Measurements from ENCODE around the gene RNGTT. TPM values are rescaled to one million over a fixed set of nuclear protein-coding genes. Genes with fewer than 3 reads are reported as not detected.

The RNGTT gene
- total and polyA plus RNA-seq, 2 donors = 11.2 to 23.2 TPM

GRCh38 chr6:88823998-88824397 is 139.4 kb downstream of the RNGTT start:
- 97% methylated on average over 2 of the region's 2 CpGs for WGBS
- Histone ChIP-seq H3K9me3 (ENCODE audit: control insufficient read depth in 2 of 2, insufficient read depth in 1 of 2, low read length in 1 of 2) (no peaks in the 10 kb centered on the region), H3K27me3 (ENCODE audit: control insufficient read depth in 2 of 2, insufficient read depth in 1 of 2, low read length in 1 of 2) (no peaks in the 10 kb centered on the region)

GRCh38 chr6:88815491-88815890 is 147.9 kb downstream of the RNGTT start:
- Histone ChIP-seq H3K4me3 (ENCODE audit: low read length in 2 of 2) (no peak overlapping the region), H3K27me3 (ENCODE audit: control insufficient read depth in 2 of 2, insufficient read depth in 1 of 2, low read length in 1 of 2) (no peaks in the 10 kb centered on the region), H3K27ac (ENCODE audit: low read depth in 1 of 2, low read length in 1 of 2) (no peak overlapping the region), H3K36me3 (ENCODE audit: control insufficient read depth in 2 of 2, insufficient read depth in 2 of 2, low read length in 1 of 2) (peaks cover 0 to 3% of the 10 kb centered on the region in 2 donors), H3K4me1 (ENCODE audit: control insufficient read depth in 2 of 2, insufficient read depth in 2 of 2, low read length in 2 of 2) (no peaks in the 10 kb centered on the region), H3K9me3 (ENCODE audit: control insufficient read depth in 2 of 2, insufficient read depth in 1 of 2, low read length in 1 of 2) (no peaks in the 10 kb centered on the region)
- WGBS = 96% methylated on average over 5 of the region's 5 CpGs
- no peak for DNase-seq (ENCODE audit: low read depth in 6 of 9, low spot score in 9 of 9)

More at GRCh38 chr6:88823998-88824397, 139.4 kb downstream of the RNGTT start:
- no peaks in the 10 kb centered on the region for H3K4me1 ChIP-seq (ENCODE audit: control insufficient read depth in 2 of 2, insufficient read depth in 2 of 2, low read length in 2 of 2)
- H3K27ac ChIP-seq (ENCODE audit: low read depth in 1 of 2, low read length in 1 of 2) = no peak overlapping the region
- DNase-seq (ENCODE audit: low read depth in 6 of 9, low spot score in 9 of 9) = no peak
- H3K4me3 ChIP-seq (ENCODE audit: low read length in 2 of 2) = no peak overlapping the region
- peaks cover 0 to 5% of the 10 kb centered on the region in 2 donors for H3K36me3 ChIP-seq (ENCODE audit: control insufficient read depth in 2 of 2, insufficient read depth in 2 of 2, low read length in 1 of 2)

GRCh38 chr6:88814909-88815308 is 148.5 kb downstream of the RNGTT start:
- 98% methylated on average over 1 of the region's 1 CpG for WGBS
- Histone ChIP-seq H3K36me3 (ENCODE audit: control insufficient read depth in 2 of 2, insufficient read depth in 2 of 2, low read length in 1 of 2) (peaks cover 0 to 3% of the 10 kb centered on the region in 2 donors), H3K4me3 (ENCODE audit: low read length in 2 of 2) (no peak overlapping the region), H3K4me1 (ENCODE audit: control insufficient read depth in 2 of 2, insufficient read depth in 2 of 2, low read length in 2 of 2) (no peaks in the 10 kb centered on the region), H3K9me3 (ENCODE audit: control insufficient read depth in 2 of 2, insufficient read depth in 1 of 2, low read length in 1 of 2) (no peaks in the 10 kb centered on the region), H3K27me3 (ENCODE audit: control insufficient read depth in 2 of 2, insufficient read depth in 1 of 2, low read length in 1 of 2) (no peaks in the 10 kb centered on the region), H3K27ac (ENCODE audit: low read depth in 1 of 2, low read length in 1 of 2) (no peak overlapping the region)
- no peak for DNase-seq (ENCODE audit: low read depth in 6 of 9, low spot score in 9 of 9)

GRCh38 chr6:88813045-88813444 is 150.4 kb downstream of the RNGTT start:
- no peaks in the 10 kb centered on the region for H3K4me1 ChIP-seq (ENCODE audit: control insufficient read depth in 2 of 2, insufficient read depth in 2 of 2, low read length in 2 of 2)
- no peak overlapping the region for H3K27ac ChIP-seq (ENCODE audit: low read depth in 1 of 2, low read length in 1 of 2)
- H3K9me3 ChIP-seq (ENCODE audit: control insufficient read depth in 2 of 2, insufficient read depth in 1 of 2, low read length in 1 of 2) = peaks cover 0 to 4% of the 10 kb centered on the region in 2 donors
- WGBS = 95% methylated on average over 5 of the region's 5 CpGs
- DNase-seq (ENCODE audit: low read depth in 6 of 9, low spot score in 9 of 9) = peak in 1 of 9 donors; percentile 4
- H3K27me3 ChIP-seq (ENCODE audit: control insufficient read depth in 2 of 2, insufficient read depth in 1 of 2, low read length in 1 of 2) = no peaks in the 10 kb centered on the region
- no peak overlapping the region for H3K4me3 ChIP-seq (ENCODE audit: low read length in 2 of 2)
- peaks cover 0 to 3% of the 10 kb centered on the region in 2 donors for H3K36me3 ChIP-seq (ENCODE audit: control insufficient read depth in 2 of 2, insufficient read depth in 2 of 2, low read length in 1 of 2)

GRCh38 chr6:88810701-88811100 is 152.7 kb downstream of the RNGTT start:
- Histone ChIP-seq H3K36me3 (ENCODE audit: control insufficient read depth in 2 of 2, insufficient read depth in 2 of 2, low read length in 1 of 2) (no peaks in the 10 kb centered on the region), H3K4me3 (ENCODE audit: low read length in 2 of 2) (no peak overlapping the region), H3K4me1 (ENCODE audit: control insufficient read depth in 2 of 2, insufficient read depth in 2 of 2, low read length in 2 of 2) (no peaks in the 10 kb centered on the region), H3K27me3 (ENCODE audit: control insufficient read depth in 2 of 2, insufficient read depth in 1 of 2, low read length in 1 of 2) (no peaks in the 10 kb centered on the region), H3K27ac (ENCODE audit: low read depth in 1 of 2, low read length in 1 of 2) (no peak overlapping the region), H3K9me3 (ENCODE audit: control insufficient read depth in 2 of 2, insufficient read depth in 1 of 2, low read length in 1 of 2) (peaks cover 0 to 4% of the 10 kb centered on the region in 2 donors)
- 95% methylated on average over 1 of the region's 1 CpG for WGBS
- no peak for DNase-seq (ENCODE audit: low read depth in 6 of 9, low spot score in 9 of 9)

- no peak for DNase-seq (ENCODE audit: low read depth in 6 of 9, low spot score in 9 of 9)
- H3K9me3 ChIP-seq (ENCODE audit: control insufficient read depth in 2 of 2, insufficient read depth in 1 of 2, low read length in 1 of 2) = peaks cover 0 to 4% of the 10 kb centered on the region in 2 donors
- no peaks in the 10 kb centered on the region for H3K27me3 ChIP-seq (ENCODE audit: control insufficient read depth in 2 of 2, insufficient read depth in 1 of 2, low read length in 1 of 2)
- H3K27ac ChIP-seq (ENCODE audit: low read depth in 1 of 2, low read length in 1 of 2) = no peak overlapping the region
- H3K4me3 ChIP-seq (ENCODE audit: low read length in 2 of 2) = no peak overlapping the region
- H3K36me3 ChIP-seq (ENCODE audit: control insufficient read depth in 2 of 2, insufficient read depth in 2 of 2, low read length in 1 of 2) = no peaks in the 10 kb centered on the region
- 94% methylated on average over 5 of the region's 5 CpGs for WGBS
- no peaks in the 10 kb centered on the region for H3K4me1 ChIP-seq (ENCODE audit: control insufficient read depth in 2 of 2, insufficient read depth in 2 of 2, low read length in 2 of 2)
Observed at GRCh38 chr6:88810089-88810488, 153.3 kb downstream of the RNGTT start.

GRCh38 chr6:88808381-88808780 is 155.0 kb downstream of the RNGTT start:
- H3K27me3 ChIP-seq (ENCODE audit: control insufficient read depth in 2 of 2, insufficient read depth in 1 of 2, low read length in 1 of 2) = no peaks in the 10 kb centered on the region
- DNase-seq (ENCODE audit: low read depth in 6 of 9, low spot score in 9 of 9) = no peak
- no peaks in the 10 kb centered on the region for H3K36me3 ChIP-seq (ENCODE audit: control insufficient read depth in 2 of 2, insufficient read depth in 2 of 2, low read length in 1 of 2)
- no peaks in the 10 kb centered on the region for H3K4me1 ChIP-seq (ENCODE audit: control insufficient read depth in 2 of 2, insufficient read depth in 2 of 2, low read length in 2 of 2)
- H3K9me3 ChIP-seq (ENCODE audit: control insufficient read depth in 2 of 2, insufficient read depth in 1 of 2, low read length in 1 of 2) = peaks cover 0 to 4% of the 10 kb centered on the region in 2 donors
- H3K4me3 ChIP-seq (ENCODE audit: low read length in 2 of 2) = no peak overlapping the region
- H3K27ac ChIP-seq (ENCODE audit: low read depth in 1 of 2, low read length in 1 of 2) = no peak overlapping the region

- DNase-seq (ENCODE audit: low read depth in 6 of 9, low spot score in 9 of 9) = no peak
- no peaks in the 10 kb centered on the region for H3K4me1 ChIP-seq (ENCODE audit: control insufficient read depth in 2 of 2, insufficient read depth in 2 of 2, low read length in 2 of 2)
- WGBS = 97% methylated on average over 1 of the region's 1 CpG
- no peaks in the 10 kb centered on the region for H3K27me3 ChIP-seq (ENCODE audit: control insufficient read depth in 2 of 2, insufficient read depth in 1 of 2, low read length in 1 of 2)
- no peak overlapping the region for H3K4me3 ChIP-seq (ENCODE audit: low read length in 2 of 2)
- peaks cover 0 to 4% of the 10 kb centered on the region in 2 donors for H3K9me3 ChIP-seq (ENCODE audit: control insufficient read depth in 2 of 2, insufficient read depth in 1 of 2, low read length in 1 of 2)
- H3K27ac ChIP-seq (ENCODE audit: low read depth in 1 of 2, low read length in 1 of 2) = no peak overlapping the region
- H3K36me3 ChIP-seq (ENCODE audit: control insufficient read depth in 2 of 2, insufficient read depth in 2 of 2, low read length in 1 of 2) = no peaks in the 10 kb centered on the region
Observed at GRCh38 chr6:88807622-88808021, 155.8 kb downstream of the RNGTT start.

GRCh38 chr6:88806728-88807127 is 156.7 kb downstream of the RNGTT start:
- H3K36me3 ChIP-seq (ENCODE audit: control insufficient read depth in 2 of 2, insufficient read depth in 2 of 2, low read length in 1 of 2) = no peaks in the 10 kb centered on the region
- H3K9me3 ChIP-seq (ENCODE audit: control insufficient read depth in 2 of 2, insufficient read depth in 1 of 2, low read length in 1 of 2) = peaks cover 0 to 4% of the 10 kb centered on the region in 2 donors
- H3K27ac ChIP-seq (ENCODE audit: low read depth in 1 of 2, low read length in 1 of 2) = no peak overlapping the region
- no peak overlapping the region for H3K4me3 ChIP-seq (ENCODE audit: low read length in 2 of 2)
- no peaks in the 10 kb centered on the region for H3K27me3 ChIP-seq (ENCODE audit: control insufficient read depth in 2 of 2, insufficient read depth in 1 of 2, low read length in 1 of 2)
- no peak for DNase-seq (ENCODE audit: low read depth in 6 of 9, low spot score in 9 of 9)
- WGBS = 99% methylated on average over 4 of the region's 4 CpGs
- H3K4me1 ChIP-seq (ENCODE audit: control insufficient read depth in 2 of 2, insufficient read depth in 2 of 2, low read length in 2 of 2) = no peaks in the 10 kb centered on the region

- Histone ChIP-seq H3K9me3 (ENCODE audit: control insufficient read depth in 2 of 2, insufficient read depth in 1 of 2, low read length in 1 of 2) (peaks cover 0 to 4% of the 10 kb centered on the region in 2 donors), H3K27me3 (ENCODE audit: control insufficient read depth in 2 of 2, insufficient read depth in 1 of 2, low read length in 1 of 2) (no peaks in the 10 kb centered on the region), H3K4me1 (ENCODE audit: control insufficient read depth in 2 of 2, insufficient read depth in 2 of 2, low read length in 2 of 2) (no peaks in the 10 kb centered on the region), H3K36me3 (ENCODE audit: control insufficient read depth in 2 of 2, insufficient read depth in 2 of 2, low read length in 1 of 2) (peaks cover 0 to 5% of the 10 kb centered on the region in 2 donors), H3K27ac (ENCODE audit: low read depth in 1 of 2, low read length in 1 of 2) (no peak overlapping the region), H3K4me3 (ENCODE audit: low read length in 2 of 2) (no peak overlapping the region)
- no peak for DNase-seq (ENCODE audit: low read depth in 6 of 9, low spot score in 9 of 9)
- WGBS = 98% methylated on average over 2 of the region's 2 CpGs
Observed at GRCh38 chr6:88804701-88805100, 158.7 kb downstream of the RNGTT start.

Measured in thymus (tissue), 11 donors.